HepG2 (cell line): Measurements from ENCODE around the gene FUT1. TPM values are rescaled to one million over a fixed set of nuclear protein-coding genes. Genes with fewer than 3 reads are reported as not detected.

ENCODE experiments used
- BHLHE40 ChIP-seq: IDR thresholded peaks from 2 replicates; pipeline ENCODE4 v1.6.1; 2011; ENCODE audit warnings: low read length, improper control_type of control experiment
- EHMT2 ChIP-seq: fragments of 200-600 bp; sonication (generic); IDR thresholded peaks from 2 replicates; pipeline ENCODE4 v1.7.0; 2017; ENCODE audit warnings: antibody characterized with exemption, low read depth, low read length, borderline replicate concordance
- IRF2 ChIP-seq: IDR thresholded peaks from 2 replicates; pipeline ENCODE4 v1.6.1; 2018; ENCODE audit warnings: missing genetic modification reagents, missing compliant biosample characterization
- MEF2D ChIP-seq: sonication (generic); formaldehyde crosslinking; IDR thresholded peaks from 2 replicates; pipeline ENCODE4 v1.5.1; 2020; ENCODE audit warnings: mild to moderate bottlenecking, missing genetic modification reagents
- NCOR1 ChIP-seq: fragments of 200-600 bp; sonication (generic); IDR thresholded peaks from 2 replicates; pipeline ENCODE4 v1.7.0; 2017; ENCODE audit warnings: antibody characterized with exemption, low read length, borderline replicate concordance
- SAFB2 ChIP-seq: sonication (generic); formaldehyde crosslinking; IDR thresholded peaks from 2 replicates; pipeline ENCODE4 v1.5.1; 2020; ENCODE audit warnings: missing genetic modification reagents, low read depth, mild to moderate bottlenecking, borderline replicate concordance
- ZNF451 ChIP-seq: sonication (generic); formaldehyde crosslinking; IDR thresholded peaks from 2 replicates; pipeline ENCODE4 v1.5.0; 2020; ENCODE audit warnings: mild to moderate bottlenecking, missing genetic modification reagents
- ZNF496 ChIP-seq: sonication (generic); formaldehyde crosslinking; IDR thresholded peaks from 2 replicates; pipeline ENCODE4 v1.8.1; 2023; ENCODE audit warnings: mild to moderate bottlenecking, moderate library complexity, missing genetic modification reagents; ENCODE audit not compliant: insufficient replicate concordance
- polyA plus RNA-seq, 8 experiments: library from polyadenylated mRNA; depleted of rRNA in 3 of 8; stranded (reverse) in 7 of 8; unstranded in 1 of 8; fragments of >200 nt; fragmentation: Illumina TruSeq in 4 of 8; extraction: Trizol in 4 of 8; gene quantifications; 2 replicates each; pipeline versions ENCODE4 v1.2.1 to v1.2.3, GENCODE V29; 2011 to 2016; ENCODE audit warnings: low read depth in 4 of 8, missing spikeins in 1 of 8, mixed read lengths in 1 of 8; ENCODE audit not compliant: insufficient read depth in 1 of 8
- total RNA-seq, 5 experiments: library from RNA; depleted of rRNA; stranded (reverse); fragments of >200 nt; fragmentation: Illumina TruSeq; extraction: Trizol; gene quantifications; 2 replicates each; pipeline ENCODE4 v1.2.3, GENCODE V29; 2016; ENCODE audit warnings: low read depth in 1 of 5
- TF ChIP-seq, protein P1 (sequence below): sonication (generic); formaldehyde crosslinking; IDR thresholded peaks from 2 replicates; pipeline ENCODE4 v1.5.1; 2020; ENCODE audit warnings: mild to moderate bottlenecking, missing genetic modification reagents, moderate library complexity
- TF ChIP-seq, protein P2 (sequence below): sonication (generic); formaldehyde crosslinking; IDR thresholded peaks from 2 replicates; pipeline ENCODE4 v1.4.0; 2020; ENCODE audit warnings: missing genetic modification reagents
- TF ChIP-seq, protein P3 (sequence below): sonication (generic); formaldehyde crosslinking; IDR thresholded peaks from 2 replicates; pipeline ENCODE4 v1.8.0; 2022; ENCODE audit warnings: missing genetic modification reagents, mild to moderate bottlenecking, moderate library complexity, borderline replicate concordance
- TF ChIP-seq, protein P4 (sequence below): sonication (generic); formaldehyde crosslinking; IDR thresholded peaks from 2 replicates; pipeline ENCODE4 v1.4.0; 2020; ENCODE audit warnings: missing genetic modification reagents
- TF ChIP-seq, protein P5 (sequence below): sonication (generic); formaldehyde crosslinking; IDR thresholded peaks from 2 replicates; pipeline ENCODE4 v1.5.0; 2020; ENCODE audit warnings: missing genetic modification reagents, mild to moderate bottlenecking, borderline replicate concordance
- TF ChIP-seq, protein P6 (sequence below): sonication (generic); formaldehyde crosslinking; IDR thresholded peaks from 2 replicates; pipeline ENCODE4 v1.4.0; 2020; ENCODE audit warnings: missing genetic modification reagents

The FUT1 gene
- total and polyA plus RNA-seq, 2 of the 13 experiments (the other 11 are each of a cell fraction or from before 2014, with no cell fraction given), result 0.07 to 1.1 TPM

DNA sequence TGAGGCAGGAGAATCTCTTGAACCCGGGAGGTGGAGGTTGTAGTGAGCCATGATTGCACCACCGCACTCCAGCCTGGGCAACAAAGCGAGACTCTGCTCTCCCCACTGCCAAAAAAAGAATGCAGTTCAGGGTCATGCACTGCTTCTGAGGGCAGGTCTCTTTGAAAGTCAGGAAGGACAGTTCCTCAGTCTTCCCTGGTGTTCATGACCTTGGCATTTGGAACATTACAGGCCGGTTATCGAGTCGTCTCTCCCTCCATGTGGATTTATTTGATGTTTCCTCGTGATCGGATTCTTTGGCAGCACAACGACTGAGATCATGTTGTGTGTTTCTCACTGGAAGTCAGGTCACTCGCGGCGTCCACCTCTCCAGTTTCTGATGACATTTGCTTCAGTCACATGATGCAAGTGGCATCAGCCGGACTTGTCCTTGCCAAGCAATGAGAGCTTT, 20.1 kb upstream of the FUT1 start (continued):
- TF ChIP-seq, protein P1, sequence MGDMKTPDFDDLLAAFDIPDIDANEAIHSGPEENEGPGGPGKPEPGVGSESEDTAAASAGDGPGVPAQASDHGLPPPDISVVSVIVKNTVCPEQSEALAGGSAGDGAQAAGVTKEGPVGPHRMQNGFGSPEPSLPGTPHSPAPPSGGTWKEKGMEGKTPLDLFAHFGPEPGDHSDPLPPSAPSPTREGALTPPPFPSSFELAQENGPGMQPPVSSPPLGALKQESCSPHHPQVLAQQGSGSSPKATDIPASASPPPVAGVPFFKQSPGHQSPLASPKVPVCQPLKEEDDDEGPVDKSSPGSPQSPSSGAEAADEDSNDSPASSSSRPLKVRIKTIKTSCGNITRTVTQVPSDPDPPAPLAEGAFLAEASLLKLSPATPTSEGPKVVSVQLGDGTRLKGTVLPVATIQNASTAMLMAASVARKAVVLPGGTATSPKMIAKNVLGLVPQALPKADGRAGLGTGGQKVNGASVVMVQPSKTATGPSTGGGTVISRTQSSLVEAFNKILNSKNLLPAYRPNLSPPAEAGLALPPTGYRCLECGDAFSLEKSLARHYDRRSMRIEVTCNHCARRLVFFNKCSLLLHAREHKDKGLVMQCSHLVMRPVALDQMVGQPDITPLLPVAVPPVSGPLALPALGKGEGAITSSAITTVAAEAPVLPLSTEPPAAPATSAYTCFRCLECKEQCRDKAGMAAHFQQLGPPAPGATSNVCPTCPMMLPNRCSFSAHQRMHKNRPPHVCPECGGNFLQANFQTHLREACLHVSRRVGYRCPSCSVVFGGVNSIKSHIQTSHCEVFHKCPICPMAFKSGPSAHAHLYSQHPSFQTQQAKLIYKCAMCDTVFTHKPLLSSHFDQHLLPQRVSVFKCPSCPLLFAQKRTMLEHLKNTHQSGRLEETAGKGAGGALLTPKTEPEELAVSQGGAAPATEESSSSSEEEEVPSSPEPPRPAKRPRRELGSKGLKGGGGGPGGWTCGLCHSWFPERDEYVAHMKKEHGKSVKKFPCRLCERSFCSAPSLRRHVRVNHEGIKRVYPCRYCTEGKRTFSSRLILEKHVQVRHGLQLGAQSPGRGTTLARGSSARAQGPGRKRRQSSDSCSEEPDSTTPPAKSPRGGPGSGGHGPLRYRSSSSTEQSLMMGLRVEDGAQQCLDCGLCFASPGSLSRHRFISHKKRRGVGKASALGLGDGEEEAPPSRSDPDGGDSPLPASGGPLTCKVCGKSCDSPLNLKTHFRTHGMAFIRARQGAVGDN (CRISPR knock-in tag), result no peak
- TF ChIP-seq MEF2D (CRISPR knock-in tag) (peak; percentile 71; the same call in 1 of the 2 replicates), EHMT2 (no peak), NCOR1 (peak; percentile 44; the same call in 1 of the 2 replicates), ZNF451 (CRISPR knock-in tag) (no peak), BHLHE40 (no peak), ZNF496 (CRISPR knock-in tag) (no peak), IRF2 (CRISPR knock-in tag) (peak; percentile 57; the same call in 1 of the 2 replicates), SAFB2 (CRISPR knock-in tag) (no peak)
- TF ChIP-seq, protein P2, sequence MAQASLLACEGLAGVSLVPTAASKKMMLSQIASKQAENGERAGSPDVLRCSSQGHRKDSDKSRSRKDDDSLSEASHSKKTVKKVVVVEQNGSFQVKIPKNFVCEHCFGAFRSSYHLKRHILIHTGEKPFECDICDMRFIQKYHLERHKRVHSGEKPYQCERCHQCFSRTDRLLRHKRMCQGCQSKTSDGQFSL (CRISPR knock-in tag), result no peak
- TF ChIP-seq, protein P3, sequence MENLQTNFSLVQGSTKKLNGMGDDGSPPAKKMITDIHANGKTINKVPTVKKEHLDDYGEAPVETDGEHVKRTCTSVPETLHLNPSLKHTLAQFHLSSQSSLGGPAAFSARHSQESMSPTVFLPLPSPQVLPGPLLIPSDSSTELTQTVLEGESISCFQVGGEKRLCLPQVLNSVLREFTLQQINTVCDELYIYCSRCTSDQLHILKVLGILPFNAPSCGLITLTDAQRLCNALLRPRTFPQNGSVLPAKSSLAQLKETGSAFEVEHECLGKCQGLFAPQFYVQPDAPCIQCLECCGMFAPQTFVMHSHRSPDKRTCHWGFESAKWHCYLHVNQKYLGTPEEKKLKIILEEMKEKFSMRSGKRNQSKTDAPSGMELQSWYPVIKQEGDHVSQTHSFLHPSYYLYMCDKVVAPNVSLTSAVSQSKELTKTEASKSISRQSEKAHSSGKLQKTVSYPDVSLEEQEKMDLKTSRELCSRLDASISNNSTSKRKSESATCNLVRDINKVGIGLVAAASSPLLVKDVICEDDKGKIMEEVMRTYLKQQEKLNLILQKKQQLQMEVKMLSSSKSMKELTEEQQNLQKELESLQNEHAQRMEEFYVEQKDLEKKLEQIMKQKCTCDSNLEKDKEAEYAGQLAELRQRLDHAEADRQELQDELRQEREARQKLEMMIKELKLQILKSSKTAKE (CRISPR knock-in tag), result peak; percentile 94
- TF ChIP-seq, protein P4, sequence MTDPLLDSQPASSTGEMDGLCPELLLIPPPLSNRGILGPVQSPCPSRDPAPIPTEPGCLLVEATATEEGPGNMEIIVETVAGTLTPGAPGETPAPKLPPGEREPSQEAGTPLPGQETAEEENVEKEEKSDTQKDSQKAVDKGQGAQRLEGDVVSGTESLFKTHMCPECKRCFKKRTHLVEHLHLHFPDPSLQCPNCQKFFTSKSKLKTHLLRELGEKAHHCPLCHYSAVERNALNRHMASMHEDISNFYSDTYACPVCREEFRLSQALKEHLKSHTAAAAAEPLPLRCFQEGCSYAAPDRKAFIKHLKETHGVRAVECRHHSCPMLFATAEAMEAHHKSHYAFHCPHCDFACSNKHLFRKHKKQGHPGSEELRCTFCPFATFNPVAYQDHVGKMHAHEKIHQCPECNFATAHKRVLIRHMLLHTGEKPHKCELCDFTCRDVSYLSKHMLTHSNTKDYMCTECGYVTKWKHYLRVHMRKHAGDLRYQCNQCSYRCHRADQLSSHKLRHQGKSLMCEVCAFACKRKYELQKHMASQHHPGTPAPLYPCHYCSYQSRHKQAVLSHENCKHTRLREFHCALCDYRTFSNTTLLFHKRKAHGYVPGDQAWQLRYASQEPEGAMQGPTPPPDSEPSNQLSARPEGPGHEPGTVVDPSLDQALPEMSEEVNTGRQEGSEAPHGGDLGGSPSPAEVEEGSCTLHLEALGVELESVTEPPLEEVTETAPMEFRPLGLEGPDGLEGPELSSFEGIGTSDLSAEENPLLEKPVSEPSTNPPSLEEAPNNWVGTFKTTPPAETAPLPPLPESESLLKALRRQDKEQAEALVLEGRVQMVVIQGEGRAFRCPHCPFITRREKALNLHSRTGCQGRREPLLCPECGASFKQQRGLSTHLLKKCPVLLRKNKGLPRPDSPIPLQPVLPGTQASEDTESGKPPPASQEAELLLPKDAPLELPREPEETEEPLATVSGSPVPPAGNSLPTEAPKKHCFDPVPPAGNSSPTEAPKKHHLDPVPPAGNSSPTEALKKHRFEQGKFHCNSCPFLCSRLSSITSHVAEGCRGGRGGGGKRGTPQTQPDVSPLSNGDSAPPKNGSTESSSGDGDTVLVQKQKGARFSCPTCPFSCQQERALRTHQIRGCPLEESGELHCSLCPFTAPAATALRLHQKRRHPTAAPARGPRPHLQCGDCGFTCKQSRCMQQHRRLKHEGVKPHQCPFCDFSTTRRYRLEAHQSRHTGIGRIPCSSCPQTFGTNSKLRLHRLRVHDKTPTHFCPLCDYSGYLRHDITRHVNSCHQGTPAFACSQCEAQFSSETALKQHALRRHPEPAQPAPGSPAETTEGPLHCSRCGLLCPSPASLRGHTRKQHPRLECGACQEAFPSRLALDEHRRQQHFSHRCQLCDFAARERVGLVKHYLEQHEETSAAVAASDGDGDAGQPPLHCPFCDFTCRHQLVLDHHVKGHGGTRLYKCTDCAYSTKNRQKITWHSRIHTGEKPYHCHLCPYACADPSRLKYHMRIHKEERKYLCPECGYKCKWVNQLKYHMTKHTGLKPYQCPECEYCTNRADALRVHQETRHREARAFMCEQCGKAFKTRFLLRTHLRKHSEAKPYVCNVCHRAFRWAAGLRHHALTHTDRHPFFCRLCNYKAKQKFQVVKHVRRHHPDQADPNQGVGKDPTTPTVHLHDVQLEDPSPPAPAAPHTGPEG (CRISPR knock-in tag), result no peak; the same call in 1 of the 2 replicates
- TF ChIP-seq, protein P5, sequence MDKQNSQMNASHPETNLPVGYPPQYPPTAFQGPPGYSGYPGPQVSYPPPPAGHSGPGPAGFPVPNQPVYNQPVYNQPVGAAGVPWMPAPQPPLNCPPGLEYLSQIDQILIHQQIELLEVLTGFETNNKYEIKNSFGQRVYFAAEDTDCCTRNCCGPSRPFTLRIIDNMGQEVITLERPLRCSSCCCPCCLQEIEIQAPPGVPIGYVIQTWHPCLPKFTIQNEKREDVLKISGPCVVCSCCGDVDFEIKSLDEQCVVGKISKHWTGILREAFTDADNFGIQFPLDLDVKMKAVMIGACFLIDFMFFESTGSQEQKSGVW (CRISPR knock-in tag), result no peak
- TF ChIP-seq, protein P6, sequence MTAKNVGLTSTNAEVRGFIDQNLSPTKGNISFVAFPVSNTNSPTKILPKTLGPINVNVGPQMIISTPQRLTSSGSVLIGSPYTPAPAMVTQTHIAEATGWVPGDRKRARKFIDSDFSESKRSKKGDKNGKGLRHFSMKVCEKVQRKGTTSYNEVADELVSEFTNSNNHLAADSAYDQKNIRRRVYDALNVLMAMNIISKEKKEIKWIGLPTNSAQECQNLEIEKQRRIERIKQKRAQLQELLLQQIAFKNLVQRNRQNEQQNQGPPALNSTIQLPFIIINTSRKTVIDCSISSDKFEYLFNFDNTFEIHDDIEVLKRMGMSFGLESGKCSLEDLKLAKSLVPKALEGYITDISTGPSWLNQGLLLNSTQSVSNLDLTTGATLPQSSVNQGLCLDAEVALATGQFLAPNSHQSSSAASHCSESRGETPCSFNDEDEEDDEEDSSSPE (CRISPR knock-in tag), result no peak
